A549 (cell line): ENCODE results near the gene DDX1.

Experiments
- CEBPB ChIP-seq, 2 experiments: fragments of >200 bp in 1 of 2; sonication (Bioruptor Twin) in 1 of 2; formaldehyde crosslinking in 1 of 2; IDR thresholded peaks; 2 replicates each; pipeline ENCODE4 v1.6.1; 2012 to 2016
- CHD4 ChIP-seq: fragments of 200-600 bp; sonication (generic); IDR thresholded peaks from 2 replicates; pipeline ENCODE4 v1.6.1; 2016; ENCODE audit warnings: antibody characterized with exemption, mild to moderate bottlenecking, borderline replicate concordance
- CTCF ChIP-seq: fragments of >200 bp; sonication (Bioruptor Twin); formaldehyde crosslinking; IDR thresholded peaks from 3 replicates; pipeline ENCODE4 v1.5.1; 2016
- FOXS1 ChIP-seq: fragments of 250-450 bp; sonication (Bioruptor Pico); IDR thresholded peaks from 2 replicates; pipeline ENCODE4 v1.5.0; 2020; ENCODE audit warnings: mild to moderate bottlenecking, moderate library complexity
- HDAC2 ChIP-seq: fragments of 200-600 bp; sonication (generic); IDR thresholded peaks from 2 replicates; pipeline ENCODE4 v1.6.1; 2016
- JUN ChIP-seq, 2 experiments: fragments of >200 bp; sonication (Bioruptor Twin); formaldehyde crosslinking; IDR thresholded peaks; 2 replicates in 1 of 2; 3 replicates in 1 of 2; pipeline ENCODE4 v1.6.1; 2016 to 2017
- RAD21 ChIP-seq, 2 experiments: fragments of >200 bp in 1 of 2; sonication (Bioruptor Twin) in 1 of 2; formaldehyde crosslinking in 1 of 2; IDR thresholded peaks in 1 of 2; conservative IDR thresholded peaks in 1 of 2; 2 replicates in 1 of 2; 3 replicates in 1 of 2; pipeline ENCODE4 v1.6.1; 2012 to 2018; ENCODE audit warnings: inconsistent platforms in 1 of 2
- ZNF302 ChIP-seq: fragments of 250-450 bp; sonication (Bioruptor Pico); IDR thresholded peaks from 2 replicates; pipeline ENCODE4 v1.9.0; 2021; ENCODE audit warnings: inconsistent platforms, mild to moderate bottlenecking, moderate library complexity

DNA sequence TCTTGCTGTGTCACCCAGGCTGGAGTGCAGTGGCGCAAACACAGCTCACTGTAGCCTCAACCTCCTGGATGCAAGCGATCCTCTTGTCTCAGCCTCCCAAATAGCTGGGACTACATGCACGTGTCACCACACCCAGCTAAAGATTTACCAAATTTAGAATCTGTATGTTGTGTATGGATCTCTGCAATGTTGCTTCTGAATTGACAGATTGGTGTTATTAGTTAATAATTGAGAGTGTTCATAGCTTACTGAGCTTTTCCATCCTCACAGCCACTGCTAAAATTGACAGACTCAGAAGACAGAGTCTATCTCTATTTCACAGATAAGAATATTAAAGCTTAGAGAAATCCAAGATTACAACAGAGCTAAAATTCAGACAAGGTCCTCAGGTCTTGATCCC lies 26.3 kb upstream of the DDX1 start:
- no peak for TF ChIP-seq HDAC2
- TF ChIP-seq RAD21 (conservative IDR thresholded peaks at IDR 0.05 in 1 of 2, IDR thresholded peaks at IDR 0.05 in 1 of 2): no peak
- TF ChIP-seq CHD4: no peak
- no peak for TF ChIP-seq JUN (IDR thresholded peaks at IDR 0.05)
- no peak for TF ChIP-seq CEBPB (IDR thresholded peaks at IDR 0.05)
- TF ChIP-seq CTCF: no peak
- no peak for TF ChIP-seq FOXS1 (CRISPR knock-in tag)
- TF ChIP-seq ZNF302 (CRISPR knock-in tag): no peak
